Measurements from ENCODE around the gene CLNK. TPM values are rescaled to one million over a fixed set of nuclear protein-coding genes. Genes with fewer than 3 reads are reported as not detected.

The CLNK gene
- total and polyA plus RNA-seq, 2 of the 13 experiments (the other 11 are each of a cell fraction or from before 2014, with no cell fraction given) = not detected

DNA sequence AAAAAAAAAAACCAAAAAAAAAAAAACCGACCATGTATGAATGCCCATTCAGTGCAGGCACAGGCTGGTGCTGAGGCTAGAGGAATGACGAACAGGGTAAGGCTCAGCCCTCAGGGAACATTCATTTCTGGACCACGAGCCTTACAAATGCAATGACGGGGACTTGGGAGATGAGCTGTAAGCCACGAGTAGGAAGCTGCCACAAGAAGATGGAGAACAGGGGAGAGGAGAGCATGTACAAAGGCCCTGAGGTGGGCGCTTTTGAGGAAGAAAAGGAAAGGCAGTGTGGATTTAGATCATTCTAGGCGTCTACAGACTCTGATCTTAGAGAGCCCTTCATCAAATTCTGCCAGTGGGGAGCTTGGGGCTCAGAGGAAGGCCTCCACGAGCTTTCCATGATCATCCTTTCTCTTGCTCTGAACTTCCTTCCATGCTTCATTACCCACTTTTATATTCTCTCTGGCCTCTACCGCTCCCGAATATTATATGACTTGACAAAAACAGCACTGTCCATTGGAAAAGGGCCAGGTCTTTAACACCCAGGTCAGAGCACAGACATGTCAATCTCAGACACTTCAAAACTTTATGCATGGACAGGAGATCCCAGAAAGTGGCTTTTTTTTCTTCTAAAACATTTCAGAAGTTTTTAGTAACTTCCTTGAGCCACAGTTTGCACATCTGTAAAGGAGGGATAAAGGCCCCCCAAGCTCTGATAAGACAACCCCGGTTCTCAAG, 224.1 kb downstream of the CLNK start (continued):
- TF ChIP-seq ZSCAN21 (CRISPR knock-in tag; IDR thresholded peaks at IDR 0.05; ENCODE audit: borderline replicate concordance) (no peak), EEA1 (CRISPR knock-in tag; IDR thresholded peaks at IDR 0.05; ENCODE audit: borderline replicate concordance) (no peak), ZFAT (CRISPR knock-in tag; conservative IDR thresholded peaks at IDR 0.05) (no peak), ZNF230 (CRISPR knock-in tag; IDR thresholded peaks at IDR 0.05) (no peak), ZBTB46 (CRISPR knock-in tag; IDR thresholded peaks at IDR 0.05; ENCODE audit: borderline replicate concordance) (no peak)
- TF ChIP-seq, protein P1, sequence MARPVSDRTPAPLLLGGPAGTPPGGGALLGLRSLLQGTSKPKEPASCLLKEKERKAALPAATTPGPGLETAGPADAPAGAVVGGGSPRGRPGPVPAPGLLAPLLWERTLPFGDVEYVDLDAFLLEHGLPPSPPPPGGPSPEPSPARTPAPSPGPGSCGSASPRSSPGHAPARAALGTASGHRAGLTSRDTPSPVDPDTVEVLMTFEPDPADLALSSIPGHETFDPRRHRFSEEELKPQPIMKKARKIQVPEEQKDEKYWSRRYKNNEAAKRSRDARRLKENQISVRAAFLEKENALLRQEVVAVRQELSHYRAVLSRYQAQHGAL (CRISPR knock-in tag; IDR thresholded peaks at IDR 0.05; ENCODE audit: not compliant biosample characterization) = no peak

GRCh38 chr4:10459305-10459704, 225.3 kb downstream of the CLNK start:
- Histone ChIP-seq H3K27ac (ENCODE audit: extremely low read length, insufficient read depth, low read length) (no peak overlapping the region), H3K4me1 (ENCODE audit: insufficient read depth, low read length) (no peaks in the 10 kb centered on the region), H4K20me1 (ENCODE audit: insufficient read depth, low read length) (no peaks in the 10 kb centered on the region; the same call in 1 of the 2 replicates), H3K27me3 (ENCODE audit: control insufficient read depth in 1 of 2, insufficient read depth in 2 of 2, low read length in 2 of 2) (peaks cover 0 to 6% of the 10 kb centered on the region in 2 experiments; a peak in 1 of 5 replicates), H3K4me2 (ENCODE audit: low read depth, low read length) (no peak overlapping the region), H3K9me3 (ENCODE audit: low read length) (no peaks in the 10 kb centered on the region), H2AFZ (ENCODE audit: low read length) (no peak overlapping the region), H3K4me3 (replicated peaks in 1 of 3; ENCODE audit: insufficient read depth in 1 of 3, low read depth in 2 of 3, low read length in 3 of 3) (no peak overlapping the region), H3K36me3 (replicated peaks in 1 of 2; ENCODE audit: control insufficient read depth in 1 of 2, insufficient read depth in 2 of 2, low read length in 2 of 2) (no peaks in the 10 kb centered on the region), H3K9ac (ENCODE audit: insufficient read depth, low read depth, low read length) (no peak overlapping the region), H3K79me2 (ENCODE audit: insufficient read depth, low read length) (no peaks in the 10 kb centered on the region)
- FAIRE-seq (no peak), ATAC-seq (no peak), DNase-seq (ENCODE audit: low spot score) (no peak)
- intact Hi-C loops (cut with micrococcal nuclease; ENCODE audit: unreplicated experiment) (no loop called here), in situ Hi-C loops (cut with HindIII; ENCODE audit: extremely low pct_ligation_motif_present, low pct_unique_long_range_greater_than_20kb) (no loop called here)
- ChIA-PET CTCF (ENCODE audit: low intra/inter-chr PET ratio, low total read pairs) (no interaction called here), POLR2A (no interaction called here)
- no TSS peak for BruUV-seq (replicated peaks)
- 38% methylated on average over 8 of the region's 8 CpGs for WGBS (ENCODE audit: low lambda C conversion rate)
- TF ChIP-seq ZFP1 (CRISPR knock-in tag; IDR thresholded peaks at IDR 0.05) (no peak), ZNF772 (CRISPR knock-in tag; IDR thresholded peaks at IDR 0.05) (no peak), NPAS2 (CRISPR knock-in tag; IDR thresholded peaks at IDR 0.05; ENCODE audit: borderline replicate concordance) (no peak), NCOA1 (CRISPR knock-in tag; IDR thresholded peaks at IDR 0.05) (no peak), HCFC1 (IDR thresholded peaks at IDR 0.05; ENCODE audit: low read depth, low read length) (no peak), HNRNPL (IDR thresholded peaks at IDR 0.05; ENCODE audit: low read depth, low read length) (no peak), ZNF33A (CRISPR knock-in tag; IDR thresholded peaks at IDR 0.05; ENCODE audit: borderline replicate concordance) (no peak), HNF1A (IDR thresholded peaks at IDR 0.05; ENCODE audit: low read depth) (no peak), HNF1A (CRISPR knock-in tag; IDR thresholded peaks at IDR 0.05; ENCODE audit: borderline replicate concordance) (no peak), ZSCAN20 (CRISPR knock-in tag; IDR thresholded peaks at IDR 0.05; ENCODE audit: borderline replicate concordance) (no peak), SALL1 (CRISPR knock-in tag; IDR thresholded peaks at IDR 0.05) (no peak), NFE2L2 (IDR thresholded peaks at IDR 0.05; ENCODE audit: low read length) (no peak)
